ENCODE results near the gene NLRP1.
A peak's percentile ranks its signal among the peaks of the same experiment; 100 is the strongest.

The NLRP1 gene

GRCh38 chr17:5584383-5585286 lies at the start of gene NLRP1:
Gene NLRP1, minus strand, starts transcription at chr17:5584509. Its CDS starts 552 bp downstream, at chr17:5583957.
- peak; percentile 93 for DNase-seq

GRCh38 chr17:5631958-5632590 lies 47.8 kb upstream of the NLRP1 start:
- DNase-seq: no peak

DNA sequence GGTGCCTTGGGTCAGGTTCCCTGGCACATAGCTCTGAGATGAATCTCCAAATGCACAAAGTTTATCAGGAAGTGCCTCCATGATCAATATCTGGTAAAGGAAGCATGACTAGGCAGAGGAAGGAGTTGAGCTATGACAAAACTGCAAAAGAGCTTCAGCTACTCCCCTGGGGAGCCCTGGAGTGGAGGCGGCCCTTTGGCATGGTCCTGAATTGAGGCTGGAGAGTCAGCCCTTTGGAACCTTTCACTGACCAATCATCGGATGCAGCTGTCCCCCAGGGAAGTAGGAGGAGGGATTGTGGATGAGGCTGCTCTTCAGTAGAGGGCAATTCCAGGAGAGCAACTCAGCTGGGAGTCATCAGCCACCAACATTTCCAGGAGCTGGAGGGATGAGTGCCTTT lies 46.1 kb upstream of the NLRP1 start:
- no peak for DNase-seq

GRCh38 chr17:5629128-5629527 lies 44.8 kb upstream of the NLRP1 start:
- no peak for DNase-seq

DNA sequence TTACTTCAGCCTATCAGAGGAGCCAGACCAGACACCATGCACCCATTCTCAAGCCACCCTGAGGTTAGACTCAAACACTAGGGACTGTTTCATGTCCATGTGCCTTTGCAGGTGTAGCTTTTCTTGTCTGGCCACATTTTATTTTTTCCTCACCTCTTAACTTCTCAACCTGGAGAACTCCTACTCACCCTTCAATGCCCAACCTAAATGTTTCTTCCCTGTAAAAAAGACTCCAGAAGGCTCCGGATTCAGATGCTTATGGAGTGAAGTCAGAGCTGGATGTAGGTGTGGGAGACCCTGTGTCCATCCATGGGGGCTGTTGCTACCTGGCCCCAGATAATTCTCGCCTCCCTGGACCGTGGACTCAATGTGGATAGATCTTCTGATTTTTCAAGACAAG lies 44.0 kb upstream of the NLRP1 start:
- DNase-seq: no peak

DNA sequence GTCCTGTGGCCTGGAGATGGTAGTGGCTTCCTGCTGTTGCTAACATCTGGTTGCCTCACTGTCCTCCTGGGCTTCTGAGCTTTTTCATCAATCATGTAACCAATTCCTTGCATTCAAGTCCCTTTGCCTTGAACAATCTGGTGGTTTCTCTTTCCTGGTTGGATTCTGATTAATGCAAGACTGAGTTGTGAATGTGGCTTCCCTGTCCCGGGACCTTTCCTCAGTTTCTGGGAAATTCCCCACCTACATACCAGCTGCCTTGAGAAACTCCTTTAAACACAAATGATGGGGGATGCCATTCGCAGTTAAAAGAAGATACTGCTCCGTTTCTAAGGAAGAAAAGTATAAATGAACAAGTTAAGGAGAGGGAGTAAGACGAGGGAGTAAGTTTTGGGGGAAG lies 39.9 kb upstream of the NLRP1 start:
- DNase-seq: no peak

- DNase-seq: no peak
Observed at GRCh38 chr17:5621729-5622128, 37.4 kb upstream of the NLRP1 start.

DNA sequence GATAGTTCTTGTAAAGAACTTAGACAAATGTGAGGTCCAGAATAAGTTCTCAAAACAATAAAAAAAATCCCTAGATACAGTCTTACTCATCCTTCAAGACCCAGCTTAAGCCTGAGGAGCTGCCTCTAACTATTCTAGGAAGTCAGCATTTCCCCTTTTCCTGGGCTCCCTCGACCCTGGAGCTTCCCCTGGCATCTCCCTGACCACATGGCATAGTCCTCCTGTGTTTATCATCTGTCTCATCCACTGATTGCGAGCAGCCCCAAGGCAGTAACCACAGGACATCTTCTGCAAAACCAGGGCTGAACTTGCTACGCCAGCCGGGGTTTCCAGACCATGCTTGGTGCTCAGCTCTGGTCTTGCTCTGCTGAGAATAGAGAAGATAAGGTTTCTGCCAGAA lies 36.7 kb upstream of the NLRP1 start:
- no peak for DNase-seq

DNA sequence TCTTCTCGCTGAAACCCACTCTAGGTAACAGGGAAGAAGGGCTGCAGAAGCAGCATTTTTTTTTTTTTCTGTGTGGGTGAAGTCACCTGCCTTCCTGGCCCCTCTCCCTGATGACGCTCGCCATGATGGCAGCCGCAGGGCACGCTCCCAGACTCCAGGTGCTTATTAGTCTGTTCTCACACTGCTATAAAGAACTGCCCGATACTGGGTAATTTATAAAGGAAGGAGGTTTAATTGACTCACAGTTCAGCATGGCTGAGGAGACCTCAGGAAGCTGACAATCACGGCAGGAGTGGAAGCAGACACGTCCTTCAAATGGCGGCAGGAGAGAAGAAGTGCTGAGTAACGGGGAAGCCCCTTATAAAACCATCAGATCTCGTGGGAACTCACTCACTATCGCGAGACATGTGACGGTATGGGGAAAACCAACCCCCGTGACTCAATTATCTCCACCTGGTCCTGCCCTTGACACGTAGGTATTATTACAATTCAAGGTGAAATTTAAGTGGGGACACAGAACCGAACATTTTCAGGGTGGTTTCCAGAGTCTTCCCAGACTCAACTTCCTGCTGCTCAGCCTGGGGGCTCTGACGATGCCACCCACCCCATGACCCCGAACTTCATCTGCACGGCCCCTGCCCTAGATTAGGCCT lies 34.9 kb upstream of the NLRP1 start:
- DNase-seq: no peak

GRCh38 chr17:5618476-5618875 lies 34.2 kb upstream of the NLRP1 start:
- no peak for DNase-seq

DNA sequence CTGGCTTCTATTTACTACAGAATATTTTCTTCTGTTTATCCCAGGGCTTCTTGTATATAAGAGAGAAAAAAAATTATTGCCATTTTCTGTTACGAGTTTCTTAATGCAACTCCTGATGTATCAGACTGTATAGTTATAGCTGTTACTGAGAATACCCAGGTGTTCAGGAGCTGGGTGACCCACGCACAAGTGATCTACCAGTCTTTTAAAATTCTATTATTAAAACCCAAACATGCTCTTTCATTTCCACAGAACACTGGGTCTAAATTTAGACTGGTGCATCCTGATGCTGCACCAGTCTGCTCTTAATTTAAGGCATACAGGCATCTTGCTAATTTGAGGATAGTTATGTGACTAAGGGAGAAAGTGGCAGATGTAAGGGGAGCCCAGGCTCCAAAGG lies 31.2 kb upstream of the NLRP1 start:
- DNase-seq: no peak

DNA sequence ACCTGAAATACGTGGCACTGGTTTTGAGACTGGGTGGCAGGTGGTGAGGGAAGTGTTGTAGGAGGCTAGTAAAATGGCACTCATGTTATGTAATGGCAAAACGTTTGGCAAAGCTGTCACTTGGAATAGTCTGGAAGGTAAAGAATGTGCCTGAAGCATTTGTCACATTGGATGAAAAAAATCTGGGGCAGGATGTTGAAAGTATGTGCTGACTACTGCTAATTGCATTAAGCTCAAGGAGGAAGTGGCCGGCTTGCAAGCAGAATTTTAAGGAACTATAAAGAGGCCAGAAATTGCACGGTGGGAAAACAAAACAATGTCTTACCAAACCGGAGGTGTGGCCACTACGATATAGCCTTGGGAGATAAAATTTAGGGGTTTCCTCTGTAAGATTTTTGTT lies 26.6 kb upstream of the NLRP1 start:
- DNase-seq: no peak

DNA sequence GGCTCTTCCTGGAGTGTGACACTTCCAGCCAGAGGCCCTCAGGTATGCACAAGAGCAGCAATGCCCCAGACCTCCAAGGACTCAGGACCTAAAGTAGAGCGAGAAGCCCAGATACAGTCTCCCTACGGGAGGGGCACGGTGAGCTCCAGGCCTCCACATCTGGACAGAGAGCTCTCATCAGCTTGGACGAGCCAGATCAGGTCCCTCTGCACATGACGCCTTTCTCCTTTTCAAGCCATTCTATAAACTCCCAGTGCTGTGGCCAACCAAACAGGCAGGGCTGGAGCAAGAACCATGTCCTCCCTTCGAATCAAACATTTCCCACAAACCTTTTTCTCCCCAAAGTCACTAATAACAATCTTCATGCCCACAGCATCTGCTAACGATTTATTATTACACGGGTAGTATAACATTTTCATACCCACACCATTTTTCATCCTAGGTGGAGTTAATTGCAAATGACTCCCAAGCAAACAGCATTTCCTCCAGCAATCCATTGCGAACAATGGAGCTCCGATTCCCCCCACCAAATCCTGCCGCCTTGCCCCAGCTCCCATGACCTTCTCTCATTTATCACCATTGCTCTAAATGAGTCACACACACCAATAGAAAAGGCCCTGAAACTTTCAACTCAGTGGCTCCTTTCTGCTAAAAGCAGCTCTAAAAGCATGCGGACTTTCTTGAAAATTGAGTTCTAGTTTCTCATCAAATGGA lies 24.2 kb upstream of the NLRP1 start:
- no peak for DNase-seq

GRCh38 chr17:5607946-5608345 lies 23.6 kb upstream of the NLRP1 start:
- no peak for DNase-seq

DNA sequence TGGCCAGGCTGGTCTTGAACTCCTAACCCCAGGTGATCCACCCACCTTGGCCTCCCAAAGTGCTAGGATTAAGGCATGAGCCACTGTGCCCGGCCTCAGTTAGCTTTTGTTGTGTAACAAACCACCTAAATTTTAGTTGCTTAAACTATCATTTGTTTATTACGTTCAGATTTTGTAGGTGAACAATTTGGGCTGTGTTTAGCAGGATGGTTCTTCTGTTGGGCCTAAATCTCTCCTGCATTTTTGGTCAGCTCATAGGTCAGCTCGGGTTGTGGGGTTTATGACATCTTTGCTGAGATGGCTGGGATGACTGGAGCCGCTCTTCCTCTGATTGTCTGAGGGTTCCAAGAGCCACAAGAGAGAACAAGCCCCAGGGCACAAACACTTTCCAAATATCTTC lies 21.1 kb upstream of the NLRP1 start:
- no peak for DNase-seq

- DNase-seq: no peak
Observed at GRCh38 chr17:5600041-5600440, 15.7 kb upstream of the NLRP1 start.

DNA sequence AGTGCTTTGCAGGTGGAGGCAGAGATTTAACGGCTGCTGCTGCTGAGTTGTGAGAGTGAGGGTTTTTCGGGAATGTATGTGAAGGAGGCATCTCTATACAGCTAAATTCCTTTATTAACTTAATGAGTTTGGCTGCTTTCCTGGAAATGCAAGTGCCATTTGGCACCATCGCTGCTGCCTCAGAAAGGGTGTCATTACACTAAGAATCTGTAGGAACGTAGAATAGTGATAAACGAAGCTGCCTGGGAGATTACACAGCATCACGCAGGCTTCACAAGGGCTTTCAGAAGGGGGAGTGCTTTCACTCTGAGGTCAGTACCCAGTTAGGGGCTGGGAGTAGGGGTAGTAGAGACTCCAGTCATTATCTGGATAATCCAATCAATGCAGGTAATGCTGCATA lies 14.1 kb upstream of the NLRP1 start:
- DNase-seq: no peak

- no peak for DNase-seq
Observed at GRCh38 chr17:5596421-5596820, 12.1 kb upstream of the NLRP1 start.

- DNase-seq: no peak
Observed at GRCh38 chr17:5595831-5596230, 11.5 kb upstream of the NLRP1 start.

GRCh38 chr17:5592382-5592781 lies 8.1 kb upstream of the NLRP1 start:
- no peak for DNase-seq

DNA sequence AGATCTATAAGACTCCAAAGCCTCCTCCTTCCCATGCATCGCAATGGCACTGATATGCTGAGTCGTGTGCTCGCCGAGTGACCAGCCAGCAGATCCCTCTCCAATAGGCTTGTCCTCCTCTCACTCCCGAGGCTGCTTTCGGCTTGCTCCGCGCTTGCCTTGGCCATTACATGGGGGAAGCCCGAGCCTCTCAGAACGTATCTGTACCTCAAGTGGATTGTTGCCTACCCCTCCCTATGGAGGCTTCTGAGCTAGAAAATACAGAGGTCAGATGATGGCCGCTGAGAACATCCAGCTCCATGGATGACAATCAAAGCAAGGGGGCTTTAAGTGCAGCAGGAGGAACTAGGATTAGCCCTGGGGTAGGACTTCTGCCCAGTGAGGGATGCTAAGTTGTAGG lies 7.7 kb upstream of the NLRP1 start:
- no peak for DNase-seq

DNA sequence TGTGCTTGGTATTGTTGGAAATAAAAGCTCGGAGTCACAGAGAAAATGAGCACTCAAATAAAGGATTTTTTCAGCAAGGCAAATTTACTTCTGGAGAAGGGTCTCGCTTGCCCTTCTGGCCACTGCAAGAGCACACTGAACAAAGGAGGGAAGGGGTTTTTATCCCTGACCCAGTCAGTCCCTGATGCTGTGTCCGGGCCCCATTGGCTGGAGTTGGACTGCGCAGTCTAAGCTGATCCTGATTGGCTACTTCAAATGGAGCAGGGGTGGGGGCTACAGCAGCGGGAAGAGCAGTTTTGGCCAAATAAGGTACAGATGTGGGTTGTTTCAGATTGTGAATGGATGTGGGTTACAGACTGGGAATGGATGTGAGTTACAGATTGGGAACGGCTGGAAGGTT lies 4.3 kb upstream of the NLRP1 start:
- DNase-seq: no peak

GRCh38 chr17:5587438-5588032 lies 3.2 kb upstream of the NLRP1 start:
- DNase-seq: peak; percentile 26
